Natural killer cell (primary cell): ENCODE measurements around the gene SENP6. TPM values are rescaled to one million over a fixed set of nuclear protein-coding genes. Genes with fewer than 3 reads are reported as not detected.
A peak's percentile ranks its signal among the peaks of the same experiment; 100 is the strongest.

Source experiments
- ATAC-seq, 3 donors: fragments of 150-1000 bp in 2 of 3; fragments of 200-7000 bp in 1 of 3; cut with Tn5 transposase; 1 replicate in 1 of 3; 2 replicates in 2 of 3; pipeline ENCODE4 v1.10.0; 2021; ENCODE audit warnings: mild to moderate bottlenecking in 2 of 3, moderate library complexity in 2 of 3
- DNase-seq, 2 donors: peaks; one replicate each; pipeline versions ENCODE4 v3.0.0 to v3.0.0-alpha.2; 2013 to 2021; ENCODE audit warnings: mixed read lengths in 1 of 2
- H3K27ac ChIP-seq: one replicate; pipeline ENCODE4 v1.5.1; 2013; ENCODE audit warnings: mild to moderate bottlenecking, low read length
- H3K27me3 ChIP-seq: one replicate; pipeline ENCODE4 v1.6.1; 2013; ENCODE audit warnings: low read length; ENCODE audit not compliant: control insufficient read depth, insufficient read depth
- H3K36me3 ChIP-seq: one replicate; pipeline ENCODE4 v1.6.1; 2013; ENCODE audit warnings: low read length; ENCODE audit not compliant: control insufficient read depth, insufficient read depth
- H3K4me1 ChIP-seq: one replicate; pipeline ENCODE4 v1.6.1; 2013; ENCODE audit warnings: low read length; ENCODE audit not compliant: control insufficient read depth, insufficient read depth
- H3K4me3 ChIP-seq: one replicate; pipeline ENCODE4 v1.5.1; 2013; ENCODE audit warnings: low read length
- H3K9me3 ChIP-seq: one replicate; pipeline ENCODE4 v1.6.1; 2013; ENCODE audit warnings: low read length; ENCODE audit not compliant: control insufficient read depth, insufficient read depth
- H3K27ac Mint-ChIP-seq, 2 donors: one replicate each; pipeline ENCODE4 v1.8.0; 2022; ENCODE audit warnings: mild to moderate bottlenecking in 2 of 2, mixed read lengths in 2 of 2, moderate library complexity in 1 of 2
- H3K27me3 Mint-ChIP-seq, 2 donors: one replicate each; pipeline ENCODE4 v1.8.0; 2022; ENCODE audit warnings: low read depth in 2 of 2, mixed read lengths in 2 of 2
- H3K36me3 Mint-ChIP-seq: one replicate; pipeline ENCODE4 v1.8.0; 2022; ENCODE audit warnings: mixed read lengths
- H3K4me1 Mint-ChIP-seq, 2 donors: one replicate each; pipeline ENCODE4 v1.8.0; 2022; ENCODE audit warnings: mixed read lengths in 2 of 2
- H3K4me3 Mint-ChIP-seq: one replicate; pipeline ENCODE4 v1.8.0; 2022; ENCODE audit warnings: mild to moderate bottlenecking, moderate library complexity, mixed read lengths
- H3K9me3 Mint-ChIP-seq, 2 donors: one replicate each; pipeline ENCODE4 v1.8.0; 2022; ENCODE audit warnings: mixed read lengths in 2 of 2
- CTCF ChIP-seq: fragments of 200-600 bp; IDR thresholded peaks from one replicate; pipeline ENCODE4 v1.8.0; 2022; ENCODE audit warnings: antibody characterized with exemption
- WGBS: methylation state at CpG from one replicate; pipeline ENCODE4 v1.1.7; 2013; ENCODE audit warnings: missing lambda C conversion rate; ENCODE audit not compliant: insufficient coverage; 5-methylcytosine and 5-hydroxymethylcytosine counted together
- intact Hi-C: fragments of 100-400 bp; cut with micrococcal nuclease; formaldehyde crosslinking; loops from one replicate; pipeline ENCODE4 v1.14.2; 2022
- total RNA-seq, 4 donors: library from RNA; stranded (reverse); fragments of 120-200 nt in 1 of 4; gene quantifications; one replicate each; pipeline versions ENCODE4 v1.2.3 to v1.2.4, GENCODE V29; 2013 to 2022

Gene SENP6
- total RNA-seq, 3 donors from 2014 or later (not counting 1 experiment from before 2014, with no cell fraction given): 102 to 117 (median 108) TPM

- no peak overlapping the region for H3K27ac ChIP-seq
- Mint-ChIP-seq H3K27ac (no peak overlapping the region), H3K27me3 (peaks cover 0 to 3% of the 10 kb centered on the region in 2 donors), H3K9me3 (no peaks in the 10 kb centered on the region), H3K4me1 (no peaks in the 10 kb centered on the region), H3K4me3 (no peak overlapping the region), H3K36me3 (no peaks in the 10 kb centered on the region)
- ATAC-seq (no peak), DNase-seq (no peak)
- no peaks in the 10 kb centered on the region for H3K4me1 ChIP-seq
- no peak overlapping the region for H3K4me3 ChIP-seq
- no peaks in the 10 kb centered on the region for H3K36me3 ChIP-seq
- intact Hi-C loops: no loop called here
- whole genome bisulfite sequencing: 63% methylated on average over 1 of the region's 1 CpG
- H3K27me3 ChIP-seq: no peaks in the 10 kb centered on the region
- H3K9me3 ChIP-seq: no peaks in the 10 kb centered on the region
- no peak for TF ChIP-seq CTCF
Measured at GRCh38 chr6:75735491-75736186, 134.0 kb downstream of the SENP6 start.

- H3K27ac ChIP-seq: no peak overlapping the region
- no peak overlapping the region for H3K4me3 ChIP-seq
- no peaks in the 10 kb centered on the region for H3K27me3 ChIP-seq
- Mint-ChIP-seq H3K4me1 (peaks cover 0 to 8% of the 10 kb centered on the region in 2 donors), H3K27ac (no peak overlapping the region), H3K36me3 (no peaks in the 10 kb centered on the region), H3K9me3 (no peaks in the 10 kb centered on the region), H3K4me3 (no peak overlapping the region), H3K27me3 (peaks cover 30 to 36% of the 10 kb centered on the region in 2 donors)
- no peak for TF ChIP-seq CTCF
- WGBS: 79% methylated on average over 4 of the region's 4 CpGs
- DNase-seq (no peak), ATAC-seq (no peak)
- no peaks in the 10 kb centered on the region for H3K9me3 ChIP-seq
- intact Hi-C loops: no loop called here
- H3K36me3 ChIP-seq: no peaks in the 10 kb centered on the region
- peaks cover 5% of the 10 kb centered on the region for H3K4me1 ChIP-seq
Measured at GRCh38 chr6:75743971-75744370, 142.3 kb downstream of the SENP6 start.

- peaks cover 7% of the 10 kb centered on the region for H3K36me3 Mint-ChIP-seq
- no peak overlapping the region for H3K27ac Mint-ChIP-seq
- no peak for ATAC-seq
- DNase-seq: no peak
- Histone ChIP-seq H3K27me3 (peaks cover 4% of the 10 kb centered on the region), H3K27ac (no peak overlapping the region), H3K36me3 (no peaks in the 10 kb centered on the region), H3K4me1 (peaks cover 8% of the 10 kb centered on the region), H3K4me3 (no peak overlapping the region), H3K9me3 (no peaks in the 10 kb centered on the region)
- no peak for TF ChIP-seq CTCF
- H3K9me3 Mint-ChIP-seq: no peaks in the 10 kb centered on the region
- H3K27me3 Mint-ChIP-seq: peaks cover 30 to 36% of the 10 kb centered on the region in 2 donors
- intact Hi-C loops: no loop called here
- peaks cover 6 to 15% of the 10 kb centered on the region in 2 donors for H3K4me1 Mint-ChIP-seq
- no peak overlapping the region for H3K4me3 Mint-ChIP-seq
- 95% methylated on average over 3 of the region's 3 CpGs for WGBS
Measured at GRCh38 chr6:75745404-75745803, 143.7 kb downstream of the SENP6 start.

- Mint-ChIP-seq H3K36me3 (peaks cover 7% of the 10 kb centered on the region), H3K27me3 (peaks cover 30 to 36% of the 10 kb centered on the region in 2 donors), H3K4me1 (peaks cover 6 to 15% of the 10 kb centered on the region in 2 donors), H3K4me3 (peak overlapping the region; percentile 32), H3K9me3 (no peaks in the 10 kb centered on the region), H3K27ac (no peak overlapping the region)
- ATAC-seq (no peak), DNase-seq (no peak)
- H3K4me3 ChIP-seq: no peak overlapping the region
- peaks cover 8% of the 10 kb centered on the region for H3K4me1 ChIP-seq
- 41% methylated on average over 2 of the region's 2 CpGs for WGBS
- intact Hi-C loops: no loop called here
- no peaks in the 10 kb centered on the region for H3K36me3 ChIP-seq
- H3K27me3 ChIP-seq: peaks cover 4% of the 10 kb centered on the region
- H3K27ac ChIP-seq: no peak overlapping the region
- H3K9me3 ChIP-seq: no peaks in the 10 kb centered on the region
- no peak for TF ChIP-seq CTCF
Measured at GRCh38 chr6:75746221-75746620, 144.5 kb downstream of the SENP6 start.
